Spinal cord (tissue), 10 donors: ENCODE measurements around the gene BTRC. TPM values are rescaled to one million over a fixed set of nuclear protein-coding genes. Genes with fewer than 3 reads are reported as not detected.
"Not testable (repeated sequence)": the region's sequence is repeated elsewhere in the genome, so short reads cannot be mapped to it uniquely, and the experiment has no call there.

Experiments used
- DNase-seq, 6 donors: peaks; one replicate each; pipeline versions ENCODE4 v3.0.0 to v3.0.0-alpha.2; 2013 to 2015; ENCODE audit warnings: low spot score in 6 of 6, low read depth in 4 of 6
- H3K27ac ChIP-seq: one replicate; pipeline ENCODE4 v1.5.1; 2013; ENCODE audit warnings: low read depth, low read length, control low read depth
- H3K27me3 ChIP-seq: one replicate; pipeline ENCODE4 v1.6.1; 2013; ENCODE audit warnings: low read length; ENCODE audit not compliant: control insufficient read depth, insufficient read depth
- H3K36me3 ChIP-seq: one replicate; pipeline ENCODE4 v1.6.1; 2013; ENCODE audit warnings: low read length; ENCODE audit not compliant: control insufficient read depth, insufficient read depth
- H3K4me1 ChIP-seq: one replicate; pipeline ENCODE4 v1.6.1; 2013; ENCODE audit warnings: low read length; ENCODE audit not compliant: control insufficient read depth, insufficient read depth
- H3K4me3 ChIP-seq: one replicate; pipeline ENCODE4 v1.5.1; 2013; ENCODE audit warnings: low read depth, low read length, control low read depth
- H3K9me3 ChIP-seq: one replicate; pipeline ENCODE4 v1.6.1; 2013; ENCODE audit warnings: low read length; ENCODE audit not compliant: control insufficient read depth, insufficient read depth
- WGBS: methylation state at CpG from one replicate; pipeline ENCODE4 v1.1.5; 2013; ENCODE audit warnings: missing lambda C conversion rate; ENCODE audit not compliant: insufficient coverage; 5-methylcytosine and 5-hydroxymethylcytosine counted together
- polyA plus RNA-seq, 2 donors: library from polyadenylated mRNA; unstranded; fragments of 120-200 nt; gene quantifications; one replicate each; pipeline ENCODE4 v1.2.1, GENCODE V29; 2013; ENCODE audit not compliant: insufficient read length in 2 of 2
- total RNA-seq, 2 donors: library from RNA; depleted of rRNA in 1 of 2; stranded (reverse); fragments of 120-200 nt in 1 of 2; fragments of >200 nt in 1 of 2; gene quantifications; one replicate each; pipeline versions ENCODE4 v1.2.3 to v1.2.4, GENCODE V29; 2013 to 2014
- donor health status: healthy.

Gene BTRC
- total and polyA plus RNA-seq, 4 donors: 20.1 to 41.5 (median 36.5) TPM

- no peak overlapping the region for H3K4me3 ChIP-seq
- no peaks in the 10 kb centered on the region for H3K27me3 ChIP-seq
- no peaks in the 10 kb centered on the region for H3K9me3 ChIP-seq
- H3K27ac ChIP-seq: no peak overlapping the region
- no peak for DNase-seq
- H3K36me3 ChIP-seq: peaks cover 8% of the 10 kb centered on the region
- WGBS: no CpG with 5 or more reads among the region's 5 CpGs
- H3K4me1 ChIP-seq: no peaks in the 10 kb centered on the region
These were observed 25.8 kb downstream of the BTRC start for GRCh38 chr10:101379663-101380352.

GRCh38 chr10:101380353-101381017 is 26.5 kb downstream of the BTRC start:
- H3K36me3 ChIP-seq: peaks cover 4% of the 10 kb centered on the region
- H3K9me3 ChIP-seq: no peaks in the 10 kb centered on the region
- no peaks in the 10 kb centered on the region for H3K27me3 ChIP-seq
- no peaks in the 10 kb centered on the region for H3K4me1 ChIP-seq
- H3K4me3 ChIP-seq: no peak overlapping the region
- DNase-seq: no peak
- 76% methylated on average over 3 of the region's 5 CpGs for WGBS
- H3K27ac ChIP-seq: no peak overlapping the region

- H3K27ac ChIP-seq: no peak overlapping the region
- no peaks in the 10 kb centered on the region for H3K27me3 ChIP-seq
- DNase-seq: no peak
- no CpG with 5 or more reads among the region's 1 CpG for WGBS
- no peak overlapping the region for H3K4me3 ChIP-seq
- no peaks in the 10 kb centered on the region for H3K9me3 ChIP-seq
- peaks cover 2% of the 10 kb centered on the region for H3K36me3 ChIP-seq
- no peaks in the 10 kb centered on the region for H3K4me1 ChIP-seq
These were observed 32.1 kb downstream of the BTRC start for GRCh38 chr10:101385866-101386658.

GRCh38 chr10:101386659-101387259 is 32.8 kb downstream of the BTRC start:
- Histone ChIP-seq H3K27me3 (no peaks in the 10 kb centered on the region), H3K4me3 (no peak overlapping the region), H3K9me3 (no peaks in the 10 kb centered on the region), H3K4me1 (no peaks in the 10 kb centered on the region), H3K27ac (no peak overlapping the region), H3K36me3 (peaks cover 2% of the 10 kb centered on the region)
- no CpG with 5 or more reads among the region's 4 CpGs for WGBS
- no peak for DNase-seq

- no peak overlapping the region for H3K4me3 ChIP-seq
- peaks cover 2% of the 10 kb centered on the region for H3K36me3 ChIP-seq
- H3K9me3 ChIP-seq: no peaks in the 10 kb centered on the region
- DNase-seq: no peak
- 100% methylated on average over 1 of the region's 2 CpGs for WGBS
- H3K27ac ChIP-seq: no peak overlapping the region
- no peaks in the 10 kb centered on the region for H3K27me3 ChIP-seq
- no peaks in the 10 kb centered on the region for H3K4me1 ChIP-seq
These were observed 34.8 kb downstream of the BTRC start for GRCh38 chr10:101388676-101389276.

- H3K4me1 ChIP-seq, H3K9me3 ChIP-seq, H3K27ac ChIP-seq, H3K27me3 ChIP-seq, H3K36me3 ChIP-seq, H3K4me3 ChIP-seq, DNase-seq: not testable (repeated sequence)
- WGBS: 100% methylated on average over 1 of the region's 2 CpGs
These were observed 35.6 kb downstream of the BTRC start for GRCh38 chr10:101389532-101389931.

GRCh38 chr10:101389986-101390531 is 36.1 kb downstream of the BTRC start:
- 100% methylated on average over 3 of the region's 10 CpGs for WGBS
- H3K4me3 ChIP-seq: no peak overlapping the region
- H3K27me3 ChIP-seq: no peaks in the 10 kb centered on the region
- no peak for DNase-seq
- H3K27ac ChIP-seq: no peak overlapping the region
- H3K36me3 ChIP-seq: peaks cover 2% of the 10 kb centered on the region
- H3K9me3 ChIP-seq: no peaks in the 10 kb centered on the region
- H3K4me1 ChIP-seq: no peaks in the 10 kb centered on the region

- H3K36me3 ChIP-seq: no peaks in the 10 kb centered on the region
- no peak overlapping the region for H3K27ac ChIP-seq
- no CpG with 5 or more reads among the region's 2 CpGs for WGBS
- no peaks in the 10 kb centered on the region for H3K27me3 ChIP-seq
- no peak for DNase-seq
- H3K4me1 ChIP-seq: no peaks in the 10 kb centered on the region
- H3K4me3 ChIP-seq: no peak overlapping the region
- H3K9me3 ChIP-seq: no peaks in the 10 kb centered on the region
These were observed 39.4 kb downstream of the BTRC start for GRCh38 chr10:101393378-101393777.

- no peaks in the 10 kb centered on the region for H3K27me3 ChIP-seq
- no peak overlapping the region for H3K27ac ChIP-seq
- DNase-seq: no peak
- WGBS: 17% methylated on average over 1 of the region's 5 CpGs
- H3K36me3 ChIP-seq: no peaks in the 10 kb centered on the region
- H3K9me3 ChIP-seq: no peaks in the 10 kb centered on the region
- no peaks in the 10 kb centered on the region for H3K4me1 ChIP-seq
- no peak overlapping the region for H3K4me3 ChIP-seq
These were observed 40.7 kb downstream of the BTRC start for GRCh38 chr10:101394524-101395133.
